ENCODE results near the gene VAC14. TPM values are rescaled to one million over a fixed set of nuclear protein-coding genes. Genes with fewer than 3 reads are reported as not detected.

The VAC14 gene
- total and polyA plus RNA-seq, 2 of the 8 experiments (the other 6 are each of a cell fraction or from before 2014, with no cell fraction given): 56.0 to 108 TPM

GRCh38 chr16:70659953-70660671, 140.8 kb downstream of the VAC14 start:
- H3K9ac ChIP-seq (replicated peaks in 1 of 4; ENCODE audit: extremely low read depth in 1 of 4, low read depth in 3 of 4, low read length in 3 of 4): no peak overlapping the region; a peak in 1 of 7 replicates
- no peak for FAIRE-seq
- 87% methylated on average over 15 of the region's 16 CpGs; no CpG with 5 or more reads in 1 of the 2 experiments for WGBS, 2 experiments (ENCODE audit: extremely low coverage in 1 of 2, insufficient coverage in 1 of 2, insufficient read length in 1 of 2, insufficient replicate concordance in 2 of 2, low coverage in 1 of 2, low lambda C conversion rate in 2 of 2, missing lambda C conversion rate in 1 of 2)

More at GRCh38 chr16:70659953-70660671, 140.8 kb downstream of the VAC14 start:
- no peak overlapping the region for H3K23ac ChIP-seq (ENCODE audit: insufficient read length)
- H4K20me1 ChIP-seq (replicated peaks in 1 of 2; ENCODE audit: control insufficient read depth in 1 of 2, insufficient read depth in 2 of 2, low read length in 2 of 2): peaks cover 0 to 2% of the 10 kb centered on the region in 2 experiments
- no peak overlapping the region for H2BK15ac ChIP-seq (ENCODE audit: low read length)
- H3K23me2 ChIP-seq (ENCODE audit: low read depth, low read length): no peaks in the 10 kb centered on the region
- ChIA-PET POLR2A (ENCODE audit: partially characterized antibody) (interaction anchor here (0.8 to 3.2 kb wide), 7 partner anchors 11 to 280 kb away, joined by 3 to 9 read pairs (median 4); no protein-coding TSS in a partner anchor), CTCF (ENCODE audit: partially characterized antibody) (interaction anchor here (0.6 to 4.4 kb wide), 14 partner anchors 27 to 1199 kb away, joined by 3 to 36 read pairs (median 3); no protein-coding TSS in a partner anchor)
- H2BK5ac ChIP-seq (ENCODE audit: low read depth, low read length): 0 out of 2 replicates have a peak overlapping the region, but pooled peaks have one; percentile 52
- no peaks in the 10 kb centered on the region for H3K79me2 ChIP-seq (ENCODE audit: control insufficient read depth in 1 of 2, insufficient read depth in 2 of 2, low read length in 2 of 2)
- no peaks in the 10 kb centered on the region for H3K79me1 ChIP-seq (ENCODE audit: low read depth, low read length)
- peak overlapping the region; percentile 24; the same call in 1 of the 2 replicates for H3K18ac ChIP-seq (ENCODE audit: extremely low read depth, low read length)
- 0 out of 2 replicates have a peak overlapping the region, but pooled peaks have one; percentile 44 for H2AK5ac ChIP-seq (ENCODE audit: low read depth, low read length)
- no peaks in the 10 kb centered on the region for H3K9me3 ChIP-seq (ENCODE audit: insufficient read depth in 2 of 2, low read depth in 1 of 2, low read length in 1 of 2)
- H4K8ac ChIP-seq (ENCODE audit: extremely low read depth, insufficient read depth, low read length): no peak overlapping the region; the same call in none of the 2 replicates
- no peak overlapping the region for H3K27ac ChIP-seq (ENCODE audit: low read depth, low read length)
- H3K27me3 ChIP-seq (replicated peaks in 1 of 4; ENCODE audit: control insufficient read depth in 3 of 4, extremely low read depth in 1 of 4, insufficient read depth in 3 of 4, low read length in 3 of 4): no peaks in the 10 kb centered on the region
- no peak overlapping the region for H2BK120ac ChIP-seq (replicated peaks; ENCODE audit: low read depth, low read length)
- no peak overlapping the region for H3K14ac ChIP-seq (ENCODE audit: insufficient read length)
- no peak overlapping the region for H4K5ac ChIP-seq (ENCODE audit: insufficient read length, low read depth, low read length)
- DNase-seq (ENCODE audit: low read depth in 1 of 2, low spot score in 2 of 2): no peak
- H2BK12ac ChIP-seq (ENCODE audit: low read depth, low read length): peak overlapping the region; percentile 43; the same call in 1 of the 2 replicates
- H3K4me1 ChIP-seq (replicated peaks in 1 of 4; ENCODE audit: control insufficient read depth in 3 of 4, insufficient read depth in 4 of 4, low read length in 3 of 4): peaks cover 0 to 14% (median 7%) of the 10 kb centered on the region in 4 experiments; a peak in 6 of 7 replicates
- H3K4me2 ChIP-seq (ENCODE audit: insufficient read depth in 1 of 2, low read depth in 2 of 2, low read length in 2 of 2): no peak overlapping the region
- no peak overlapping the region for H3K4me3 ChIP-seq (ENCODE audit: extremely low read depth in 1 of 4, insufficient read depth in 2 of 4, low read depth in 3 of 4, low read length in 4 of 4)
- H4K91ac ChIP-seq (replicated peaks; ENCODE audit: insufficient read length, low read length): peak overlapping the region; percentile 42
- no peak overlapping the region for H2BK20ac ChIP-seq (ENCODE audit: low read length)
- H3K36me3 ChIP-seq (ENCODE audit: control insufficient read depth in 2 of 4, insufficient read depth in 4 of 4, low read length in 3 of 4): peaks cover 0 to 13% (median 0%) of the 10 kb centered on the region in 4 experiments; a peak in 4 of 8 replicates
- no peak overlapping the region for H2AFZ ChIP-seq (ENCODE audit: low read length)
- peak overlapping the region; percentile 78 for H3K4ac ChIP-seq (replicated peaks; ENCODE audit: insufficient read length, low read depth, low read length)
- H3K56ac ChIP-seq (replicated peaks; ENCODE audit: insufficient read length, low read depth, low read length): no peak overlapping the region
- TF ChIP-seq YY1 (IDR thresholded peaks at IDR 0.05; ENCODE audit: low read depth, low read length): no peak
- no peak for TF ChIP-seq HDAC6 (IDR thresholded peaks at IDR 0.05; ENCODE audit: low read depth, low read length)
- no peak for TF ChIP-seq NRF1 (IDR thresholded peaks at IDR 0.05; ENCODE audit: low read depth, low read length)
- TF ChIP-seq SIN3A (conservative IDR thresholded peaks at IDR 0.05 in 1 of 2, IDR thresholded peaks at IDR 0.05 in 1 of 2; ENCODE audit: low read depth in 1 of 2, low read length in 2 of 2): no peak
- TF ChIP-seq SP1 (IDR thresholded peaks at IDR 0.05; ENCODE audit: low read depth, low read length): no peak
- no peak for TF ChIP-seq EGR1 (IDR thresholded peaks at IDR 0.05; ENCODE audit: borderline replicate concordance, low read depth, low read length)
- TF ChIP-seq BRCA1 (IDR thresholded peaks at IDR 0.05; ENCODE audit: low read depth, low read length): no peak
- no peak for TF ChIP-seq KDM5A (IDR thresholded peaks at IDR 0.05; ENCODE audit: low read length)
- TF ChIP-seq SAP30 (IDR thresholded peaks at IDR 0.05; ENCODE audit: insufficient read depth, insufficient replicate concordance, low read length): no peak
